Prostate gland (tissue), 2 donors: ENCODE data around the gene JMJD8. TPM values are rescaled to one million over a fixed set of nuclear protein-coding genes. Genes with fewer than 3 reads are reported as not detected.

Experiments used
- DNase-seq: peaks from one replicate; pipeline ENCODE4 v3.0.0-alpha.2; 2019; ENCODE audit warnings: low spot score
- H3K27ac ChIP-seq, 2 donors: fragments of 200-600 bp; sonication (generic); 2 replicates each; pipeline ENCODE4 v1.5.1; 2017 to 2019
- H3K27me3 ChIP-seq: fragments of 200-600 bp; sonication (generic); replicated peaks from 2 replicates; pipeline ENCODE4 v1.5.1; 2019; ENCODE audit not compliant: insufficient read depth
- H3K36me3 ChIP-seq, 2 donors: fragments of 200-600 bp; sonication (generic); 1 replicate in 1 of 2; 2 replicates in 1 of 2; pipeline versions ENCODE4 v1.5.1 to v1.8.1; 2017 to 2019
- H3K4me1 ChIP-seq: fragments of 200-600 bp; sonication (generic); replicated peaks from 2 replicates; pipeline ENCODE4 v1.5.1; 2019
- H3K4me3 ChIP-seq, 2 donors: fragments of 200-600 bp; sonication (generic); 2 replicates each; pipeline ENCODE4 v1.5.1; 2017 to 2019
- H3K9me3 ChIP-seq: fragments of 200-600 bp; sonication (generic); 2 replicates; pipeline ENCODE4 v1.5.1; 2017
- CTCF ChIP-seq, 4 experiments: fragments of 200-600 bp in 2 of 4; fragments of 450-650 bp in 2 of 4; sonication (generic) in 2 of 4; IDR thresholded peaks; 1 replicate in 3 of 4; 2 replicates in 1 of 4; pipeline ENCODE4 v1.5.1; 2016 to 2019; ENCODE audit warnings: antibody characterized with exemption in 4 of 4, mild to moderate bottlenecking in 2 of 4, moderate library complexity in 2 of 4
- POLR2A ChIP-seq: fragments of 450-650 bp; IDR thresholded peaks from one replicate; pipeline ENCODE4 v1.6.1; 2016; ENCODE audit warnings: antibody characterized with exemption, mild to moderate bottlenecking
- POLR2AphosphoS5 ChIP-seq: sonication (generic); formaldehyde crosslinking; IDR thresholded peaks from one replicate; pipeline ENCODE4 v1.6.1; 2017; ENCODE audit warnings: antibody characterized with exemption
- WGBS: methylation state at CpG from one replicate; pipeline ENCODE4 v1.1.5; 2018; 5-methylcytosine and 5-hydroxymethylcytosine counted together
- intact Hi-C: fragments of 100-400 bp; cut with DNase I; formaldehyde crosslinking; loops from one replicate; pipeline ENCODE4 v1.14.2; 2022
- total RNA-seq, 2 donors: library from RNA; depleted of rRNA; stranded (reverse); fragments of >200 nt; gene quantifications; one replicate each; pipeline ENCODE4 v1.1.0, GENCODE V29; 2016

JMJD8 gene
- total RNA-seq, 2 donors from 2014 or later: 121 to 132 TPM

GRCh38 chr16:724188-725040, 40.3 kb upstream of the JMJD8 start:
- H3K4me1 ChIP-seq: peaks cover 33% of the 10 kb centered on the region
- intact Hi-C loops: no loop called here

GRCh38 chr16:723695-724094, 39.6 kb upstream of the JMJD8 start:
- H3K4me1 ChIP-seq: peaks cover 32% of the 10 kb centered on the region
- H3K9me3 ChIP-seq: no peaks in the 10 kb centered on the region
- no peaks in the 10 kb centered on the region for H3K36me3 ChIP-seq
- H3K4me3 ChIP-seq: no peak overlapping the region
- 83% methylated on average over 9 of the region's 9 CpGs for WGBS
- no peak overlapping the region for H3K27ac ChIP-seq
- intact Hi-C loops: no loop called here
- no peaks in the 10 kb centered on the region for H3K27me3 ChIP-seq
- no peak for DNase-seq
- TF ChIP-seq POLR2A (no peak), CTCF (IDR thresholded peaks at IDR 0.05) (no peak), POLR2AphosphoS5 (no peak)

More at GRCh38 chr16:724188-725040, 40.3 kb upstream of the JMJD8 start:
- no peak for DNase-seq
- TF ChIP-seq POLR2A (no peak), CTCF (IDR thresholded peaks at IDR 0.05) (no peak), POLR2AphosphoS5 (no peak)
- no peak overlapping the region for H3K27ac ChIP-seq
- no peaks in the 10 kb centered on the region for H3K36me3 ChIP-seq
- no peaks in the 10 kb centered on the region for H3K27me3 ChIP-seq
- 82% methylated on average over 24 of the region's 29 CpGs for WGBS
- H3K4me3 ChIP-seq: no peak overlapping the region
- H3K9me3 ChIP-seq: no peaks in the 10 kb centered on the region

- TF ChIP-seq CTCF (IDR thresholded peaks at IDR 0.05) (no peak), POLR2AphosphoS5 (no peak), POLR2A (no peak)
- WGBS: 85% methylated on average over 24 of the region's 24 CpGs
Observed at GRCh38 chr16:722835-723633, 38.9 kb upstream of the JMJD8 start.

GRCh38 chr16:721765-722540, 37.8 kb upstream of the JMJD8 start:
- no peaks in the 10 kb centered on the region for H3K36me3 ChIP-seq
- H3K27ac ChIP-seq: peak overlapping the region in 1 of 2 donors; percentile 76
- H3K9me3 ChIP-seq: no peaks in the 10 kb centered on the region
- WGBS: 89% methylated on average over 46 of the region's 51 CpGs
- no peak for TF ChIP-seq POLR2A
- TF ChIP-seq POLR2AphosphoS5: no peak
- no peak for TF ChIP-seq CTCF (IDR thresholded peaks at IDR 0.05)
- intact Hi-C loops: no loop called here
- no peak for DNase-seq
- peaks cover 15% of the 10 kb centered on the region for H3K4me1 ChIP-seq
- peak overlapping the region; percentile 61 to 79 for H3K4me3 ChIP-seq
- no peaks in the 10 kb centered on the region for H3K27me3 ChIP-seq

More at GRCh38 chr16:722835-723633, 38.9 kb upstream of the JMJD8 start:
- peaks cover 25% of the 10 kb centered on the region for H3K4me1 ChIP-seq
- H3K27ac ChIP-seq: no peak overlapping the region
- no peak overlapping the region for H3K4me3 ChIP-seq
- no peaks in the 10 kb centered on the region for H3K9me3 ChIP-seq
- intact Hi-C loops: no loop called here
- H3K27me3 ChIP-seq: no peaks in the 10 kb centered on the region
- H3K36me3 ChIP-seq: no peaks in the 10 kb centered on the region
- DNase-seq: no peak
